Activated CD8-positive, alpha-beta memory T cell treated with anti-CD3 and anti-CD28 coated beads, Interleukin-2, amount 50 U/mL, for 24 hours (primary cell): ENCODE data around the gene QKI.
"Not testable (repeated sequence)": the region's sequence is repeated elsewhere in the genome, so short reads cannot be mapped to it uniquely, and the experiment has no call there.

Experiments used
- DNase-seq: peaks from one replicate; pipeline ENCODE4 v3.0.0-alpha.2; 2020; ENCODE audit errors: extremely low read depth

The QKI gene

DNA sequence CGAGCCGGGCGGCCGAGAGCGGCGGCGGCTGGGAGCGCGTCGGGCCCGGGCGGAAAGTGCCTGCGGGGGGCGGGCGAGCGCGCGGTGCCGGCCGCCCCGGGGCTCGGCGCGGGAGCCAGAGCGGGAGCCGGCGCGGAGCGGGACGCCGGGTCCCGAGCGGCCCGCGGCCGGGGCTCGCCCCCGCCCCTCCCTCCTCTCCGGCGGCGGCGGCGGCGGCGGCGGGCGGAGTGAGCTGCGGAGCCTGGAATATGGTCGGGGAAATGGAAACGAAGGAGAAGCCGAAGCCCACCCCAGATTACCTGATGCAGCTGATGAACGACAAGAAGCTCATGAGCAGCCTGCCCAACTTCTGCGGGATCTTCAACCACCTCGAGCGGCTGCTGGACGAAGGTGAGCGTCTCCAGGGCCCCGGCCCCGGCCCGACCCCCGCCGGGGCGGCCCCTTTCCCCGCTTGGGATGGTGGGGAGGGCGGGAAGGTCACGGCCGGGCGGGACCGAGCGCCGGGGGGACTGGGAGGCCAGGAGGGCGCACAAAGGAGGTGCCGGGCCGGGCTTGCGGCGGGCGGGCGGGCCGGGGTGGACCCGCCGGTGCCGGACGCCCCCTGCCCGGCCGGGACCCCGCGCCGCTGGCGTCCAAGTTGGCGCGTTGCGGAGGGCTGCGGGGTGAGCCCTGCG lies 565 bp downstream of the QKI start:
- no peak for DNase-seq

DNA sequence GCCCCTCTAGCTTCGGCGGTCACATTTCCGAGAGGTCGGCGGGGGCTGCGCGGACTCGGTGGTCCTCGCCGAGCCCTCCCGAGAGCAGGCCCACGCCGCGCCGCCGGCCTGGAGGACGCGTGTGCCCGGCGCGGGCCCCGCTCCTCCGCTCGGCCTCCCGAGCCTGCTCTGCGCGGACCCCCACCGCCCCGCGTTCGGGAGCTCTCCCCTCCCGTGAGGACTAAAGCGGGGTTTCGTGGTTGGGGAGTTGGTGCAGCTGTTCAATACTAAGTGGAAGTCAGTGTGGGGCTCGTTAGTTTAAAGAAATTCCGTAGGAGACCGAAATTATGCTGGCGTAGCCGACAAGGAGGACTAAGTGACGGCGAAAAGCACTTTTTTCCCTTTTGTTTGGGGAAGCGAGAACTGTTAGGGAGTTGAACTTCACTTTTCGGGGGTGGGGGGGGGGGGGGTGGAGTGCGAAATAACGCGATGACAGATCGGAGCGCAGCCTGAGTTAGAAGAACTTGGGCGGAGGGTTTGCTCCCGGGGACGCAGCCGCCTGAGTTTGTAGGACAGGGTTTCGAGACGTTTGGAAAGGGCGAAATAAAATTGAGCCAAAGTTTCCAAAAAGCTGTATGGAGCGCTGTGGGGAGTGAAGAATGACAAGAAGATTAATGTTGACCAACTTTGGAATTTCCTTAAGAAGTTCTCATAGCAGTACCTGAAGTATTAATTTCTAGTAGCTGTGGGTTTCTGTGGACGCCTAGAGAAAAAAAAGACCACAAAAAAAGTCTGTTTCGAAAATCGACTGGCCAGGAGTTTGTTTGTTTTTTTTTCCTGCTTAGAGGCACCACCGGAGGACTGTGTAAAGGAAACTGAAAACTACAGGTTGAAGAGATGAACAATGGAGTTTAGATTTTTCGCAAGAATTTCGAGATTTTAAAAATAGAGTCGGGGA lies 1.4 kb downstream of the QKI start:
- DNase-seq, result no peak

DNA sequence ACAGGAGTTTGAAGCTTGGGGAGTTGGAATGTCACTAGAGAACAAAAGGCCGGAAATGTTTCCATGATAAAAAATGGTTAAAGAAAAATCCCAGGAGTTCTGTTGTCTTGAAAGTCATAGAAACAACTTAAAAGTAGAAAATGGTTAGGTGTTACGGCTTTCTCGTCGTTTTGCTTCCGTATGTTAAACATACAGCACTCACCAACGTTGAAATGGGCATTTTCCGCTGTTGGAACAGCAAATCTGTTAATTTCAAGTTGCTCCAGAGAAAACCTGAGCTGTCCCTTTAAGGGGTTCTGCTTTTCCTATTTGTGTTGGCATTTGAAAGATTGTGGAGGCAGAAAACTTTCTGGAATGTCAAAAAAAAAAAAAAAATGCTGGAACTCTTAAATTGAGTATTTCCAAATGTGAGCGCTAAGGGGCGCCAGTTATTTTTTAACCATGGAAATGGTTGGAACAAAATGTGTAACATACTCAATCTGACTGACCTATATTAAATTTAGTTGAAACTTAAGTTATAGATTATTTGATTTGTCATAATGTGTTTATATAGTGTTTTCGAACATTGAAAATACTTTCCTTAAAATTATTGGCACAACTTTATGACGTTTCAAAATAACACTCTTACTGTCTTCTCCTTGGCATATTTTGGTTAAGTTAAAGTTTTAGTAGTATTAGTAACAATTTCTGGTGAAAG lies 2.2 kb downstream of the QKI start:
- DNase-seq, result no peak

DNA sequence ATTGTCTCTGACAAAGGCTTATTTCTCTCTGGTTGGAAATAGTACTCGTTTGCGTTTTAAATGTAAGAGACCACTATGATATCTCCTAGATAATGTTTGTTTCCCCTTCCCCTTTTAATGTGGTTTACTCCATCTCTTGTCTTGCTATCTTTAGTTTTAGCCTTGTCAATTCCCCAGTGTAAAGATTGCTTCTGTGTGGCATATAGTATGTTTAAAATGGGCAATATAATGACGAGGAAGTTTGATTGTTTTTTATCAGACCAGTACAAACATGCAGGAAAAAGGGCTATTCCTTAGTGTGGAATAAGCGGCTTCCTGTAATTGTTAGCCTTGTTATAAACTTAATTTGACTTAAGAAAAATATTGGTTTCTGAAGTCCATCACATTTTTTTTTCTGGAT lies 3.1 kb downstream of the QKI start:
- no peak for DNase-seq

DNA sequence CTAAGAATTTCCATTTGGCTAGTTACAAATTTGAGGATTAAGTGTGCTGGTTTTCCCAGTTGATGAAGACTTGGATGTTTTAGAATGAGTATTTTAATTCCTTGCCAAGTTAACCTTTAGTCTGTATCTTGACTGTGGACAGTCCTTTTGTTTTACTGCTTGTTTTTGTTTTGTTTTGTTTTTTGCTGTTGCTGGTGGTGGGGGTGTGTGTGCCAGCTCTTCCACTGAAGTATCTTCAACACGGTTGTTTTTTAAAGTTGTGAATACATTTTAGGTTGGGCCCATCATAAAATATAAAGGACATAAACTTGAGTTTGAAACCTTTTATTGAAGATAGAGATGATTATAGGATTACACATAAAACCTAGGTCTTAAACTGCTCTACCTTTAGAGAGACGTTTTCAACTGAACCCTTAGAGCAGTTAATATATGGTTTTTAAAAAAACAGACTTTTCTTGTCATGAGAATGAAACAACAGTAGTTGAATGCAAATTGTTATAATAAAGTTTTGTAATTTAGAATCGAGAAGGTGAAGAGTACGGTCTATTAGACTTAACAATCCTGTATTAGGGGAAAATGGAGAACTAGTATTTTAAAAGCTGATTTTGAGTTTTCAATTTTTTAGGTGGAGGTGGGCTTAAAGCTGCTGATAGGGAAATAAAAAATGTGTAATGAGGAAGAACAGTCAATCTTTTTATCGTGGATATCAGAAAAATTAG lies 4.0 kb downstream of the QKI start:
- DNase-seq, result no peak

DNA sequence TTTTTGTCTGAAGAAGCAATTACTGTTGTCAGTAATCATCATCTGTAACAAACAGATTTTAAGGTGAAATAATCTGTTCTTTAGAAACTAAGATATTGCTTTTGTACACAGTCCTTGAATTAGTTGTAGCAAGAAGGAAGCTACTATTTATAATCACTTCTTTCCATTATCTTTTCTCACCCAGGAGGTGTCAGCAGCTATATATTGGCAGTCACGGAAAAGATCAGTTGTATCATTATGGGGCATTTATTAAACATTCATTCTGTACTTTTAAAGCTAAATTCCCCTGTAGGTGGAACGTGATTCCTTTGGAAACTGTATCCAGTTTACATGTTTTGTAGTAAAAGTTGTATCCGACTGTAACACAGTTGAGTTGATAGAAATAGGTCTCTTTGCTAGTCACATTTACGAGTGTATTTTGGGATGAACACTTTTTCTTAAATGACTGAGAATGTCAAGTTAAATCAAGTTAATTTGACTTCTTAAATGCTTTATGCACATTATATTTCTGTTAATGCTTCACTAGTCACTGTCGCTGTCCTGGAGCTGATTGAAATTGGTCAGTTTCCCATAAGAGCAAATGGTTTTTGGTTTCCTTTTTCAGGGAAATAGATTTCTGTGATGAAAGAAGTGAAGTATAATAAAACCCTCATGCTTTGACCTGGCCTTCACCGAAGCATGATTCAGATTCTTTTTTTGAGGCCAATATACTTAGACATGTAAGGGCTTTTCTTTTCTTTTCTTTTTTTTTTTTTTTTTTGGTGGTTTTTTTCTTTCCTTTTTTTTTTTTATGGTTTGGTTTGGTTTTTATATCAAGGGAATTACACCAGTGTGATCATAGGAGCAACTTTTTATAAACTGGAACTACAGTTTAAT lies 5.1 kb downstream of the QKI start:
- no peak for DNase-seq

DNA sequence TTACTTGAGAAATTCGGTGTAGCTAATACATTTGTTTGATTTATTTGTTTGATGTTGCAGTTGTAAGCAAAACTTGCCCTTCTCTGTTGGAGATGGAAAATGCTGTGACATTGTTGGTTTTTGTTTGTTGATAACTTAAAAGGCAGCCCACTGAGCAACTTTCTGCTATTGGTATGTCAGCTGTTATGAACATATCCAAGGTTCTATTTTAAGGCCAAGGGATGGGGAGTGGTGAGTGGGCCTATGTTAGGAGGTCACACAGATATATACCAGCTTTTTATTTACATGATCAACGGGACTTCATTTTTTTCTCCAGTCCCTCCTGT lies 5.7 kb downstream of the QKI start:
- no peak for DNase-seq

DNA sequence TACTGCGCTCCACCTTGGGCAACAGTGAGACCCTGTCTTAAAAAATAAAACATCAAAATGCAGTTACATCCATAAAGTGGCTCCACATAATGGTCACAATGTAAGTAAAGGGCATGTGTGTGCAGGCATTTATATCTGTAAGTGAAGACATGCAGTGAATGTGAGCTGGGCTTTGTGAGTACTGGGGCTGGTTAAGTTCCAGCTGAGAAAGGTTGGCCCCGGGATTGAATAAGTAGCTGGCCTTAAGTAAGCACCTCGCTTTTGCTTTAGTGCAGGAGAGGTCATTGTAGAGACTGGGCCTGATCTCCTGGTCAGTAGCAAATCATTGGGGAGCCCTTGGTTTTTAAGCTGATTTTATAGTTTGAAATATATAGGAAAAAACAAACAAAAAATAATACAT lies 8.0 kb downstream of the QKI start:
- no peak for DNase-seq

DNA sequence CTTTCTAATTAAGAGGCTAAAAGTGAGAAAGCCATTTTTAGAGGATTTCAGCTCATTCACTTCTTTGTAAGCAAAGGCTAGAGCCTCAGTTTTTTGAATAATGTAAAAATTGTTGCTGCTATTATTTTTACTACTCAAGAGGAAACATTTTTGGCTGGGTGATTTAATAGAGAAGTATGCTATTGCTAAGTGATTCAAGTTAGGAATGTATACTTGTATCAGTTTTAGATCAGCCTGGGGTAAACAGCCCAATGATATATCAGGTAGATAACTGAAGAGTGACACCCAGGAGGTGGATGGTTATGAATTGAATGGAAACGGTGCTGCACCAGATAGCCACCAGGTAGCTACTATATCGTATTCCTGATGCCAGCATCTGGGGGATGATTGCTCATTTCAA lies 9.2 kb downstream of the QKI start:
- DNase-seq, result no peak

DNA sequence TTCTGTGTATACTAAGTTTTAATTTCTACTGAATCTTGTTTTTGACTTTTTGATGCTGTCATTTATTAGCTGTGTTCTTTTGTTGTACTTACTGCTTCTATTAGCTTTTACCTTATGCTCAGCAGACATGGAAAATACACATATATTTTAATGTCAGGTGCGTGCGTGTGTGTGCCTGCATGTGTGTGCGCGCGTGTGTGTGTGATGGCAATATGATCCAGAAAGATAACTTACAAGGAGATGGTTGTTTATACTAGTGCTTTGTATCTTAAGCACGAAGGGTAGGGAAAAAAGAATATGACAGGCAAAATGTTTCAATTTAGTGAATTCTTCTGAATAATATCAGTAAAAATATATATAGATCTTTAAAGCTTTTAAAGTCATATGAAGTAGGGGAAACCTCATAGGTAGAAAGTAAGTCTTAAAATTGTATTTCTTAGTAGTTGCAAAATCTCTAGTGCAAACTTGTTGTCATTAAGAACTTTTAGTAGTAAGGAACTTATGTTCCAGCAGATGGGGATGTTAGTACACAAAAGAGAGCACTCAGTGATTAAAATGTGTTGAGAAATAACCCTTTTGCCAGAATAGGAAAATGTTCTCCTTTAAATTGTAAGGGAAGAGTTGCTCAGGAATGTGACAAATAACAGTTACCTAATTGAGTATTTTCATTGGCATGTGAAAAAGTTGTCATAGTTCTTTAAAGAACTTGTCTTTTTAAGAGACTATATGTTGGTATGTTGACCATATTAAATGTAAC lies 13.2 kb downstream of the QKI start:
- DNase-seq, result no peak

DNA sequence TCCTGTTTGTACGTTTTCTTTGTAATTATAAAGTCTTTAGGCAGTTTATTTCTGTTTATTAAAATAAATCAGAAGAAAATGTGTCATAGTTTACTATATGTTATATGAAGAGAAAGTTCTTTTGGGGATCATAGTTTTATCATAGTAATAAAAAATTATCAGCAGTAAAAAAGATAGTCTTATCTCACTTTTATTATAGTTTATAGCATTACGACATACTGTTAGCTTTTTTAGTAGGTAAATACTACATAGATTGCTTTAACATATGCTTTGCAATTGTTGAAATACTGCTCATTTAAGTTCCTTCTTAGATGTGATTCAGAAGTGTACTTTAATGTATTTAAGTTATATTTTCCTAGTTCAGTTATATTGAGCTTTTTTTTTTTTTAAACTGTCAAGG lies 13.9 kb downstream of the QKI start:
- DNase-seq, result no peak

DNA sequence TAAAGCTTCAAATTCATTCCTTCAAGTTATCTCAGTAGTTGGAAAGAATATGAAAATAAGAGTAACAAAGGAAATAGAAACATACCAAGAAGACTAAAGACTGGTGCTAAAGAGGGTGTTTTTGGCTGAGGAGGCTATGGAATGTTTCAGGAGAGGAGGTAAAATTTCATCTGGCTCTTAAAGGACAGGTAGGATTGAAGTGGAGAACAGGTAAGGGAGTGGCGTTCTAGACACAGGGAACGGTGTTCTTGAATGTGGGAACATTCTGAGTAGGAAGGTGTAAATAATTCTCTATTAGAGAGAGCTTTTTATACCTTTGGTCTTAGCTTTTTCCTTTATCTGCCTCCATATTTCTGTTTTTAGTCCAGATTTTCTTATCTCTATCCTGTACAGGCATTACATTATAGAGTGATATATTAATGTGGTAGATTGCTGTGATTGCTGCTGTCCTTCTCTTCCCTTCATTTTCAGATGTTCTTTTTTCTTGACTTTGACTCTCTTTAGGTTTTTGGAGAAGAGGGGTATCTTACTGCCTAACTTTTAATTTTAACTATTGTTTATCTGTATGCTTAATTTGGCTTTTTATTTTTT lies 15.4 kb downstream of the QKI start:
- no peak for DNase-seq

DNA sequence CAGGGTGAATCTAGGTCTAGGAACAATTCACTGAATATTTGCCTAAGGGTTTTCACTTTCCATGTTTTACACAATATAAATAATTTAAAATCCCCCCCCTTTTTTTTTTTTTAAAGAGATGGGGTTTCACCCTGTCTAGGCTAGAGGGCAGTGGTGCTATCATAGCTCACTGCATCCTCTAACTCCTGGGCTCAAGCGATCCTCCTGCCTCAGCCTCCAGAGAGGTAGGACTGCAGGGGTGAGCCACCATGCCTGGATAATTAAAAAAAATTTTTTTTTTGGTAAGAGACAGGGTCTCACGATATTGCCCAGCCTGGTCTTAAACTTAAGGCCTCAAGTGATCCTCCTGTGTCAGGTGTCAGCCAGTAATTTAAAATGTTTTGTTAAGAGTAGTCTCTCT lies 17.8 kb downstream of the QKI start:
- no peak for DNase-seq

DNA sequence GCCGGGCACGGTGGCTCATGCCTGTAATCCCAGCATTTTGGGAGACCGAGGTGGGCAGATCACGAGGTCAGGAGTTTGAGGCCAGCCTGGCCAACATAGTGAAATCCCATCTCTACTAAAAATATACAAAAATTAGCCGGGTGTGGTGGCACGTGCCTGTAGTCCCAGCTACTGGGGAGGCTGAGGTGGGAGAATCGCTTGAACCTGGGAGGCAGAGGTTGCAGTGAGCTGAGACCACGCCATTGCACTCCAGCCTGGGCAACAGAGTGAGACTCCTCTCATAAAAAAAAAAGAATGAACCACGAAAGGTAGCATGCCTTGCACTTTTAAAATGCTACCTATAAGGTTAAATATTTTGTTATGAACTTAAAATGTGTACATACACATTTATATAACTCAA lies 19.0 kb downstream of the QKI start:
- not testable (repeated sequence) for DNase-seq

DNA sequence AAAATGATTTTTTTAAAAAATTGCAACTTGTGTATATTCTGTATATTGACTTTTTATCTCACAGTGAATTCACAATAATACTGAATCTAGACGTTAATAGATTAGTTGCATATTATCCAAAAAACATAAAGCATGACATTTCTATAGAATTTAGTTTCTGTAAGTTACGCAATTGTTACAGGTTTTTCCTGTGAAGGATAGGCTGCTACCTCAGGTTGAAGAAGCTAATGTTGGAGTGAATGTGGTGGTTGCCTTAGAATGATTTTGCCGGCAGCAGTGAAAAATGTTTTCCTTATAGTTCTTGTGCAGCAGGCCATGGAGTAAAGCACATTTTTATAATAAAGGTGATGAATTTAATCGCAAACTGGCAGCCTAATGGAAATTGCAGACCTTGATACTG lies 20.5 kb downstream of the QKI start:
- DNase-seq, result no peak

DNA sequence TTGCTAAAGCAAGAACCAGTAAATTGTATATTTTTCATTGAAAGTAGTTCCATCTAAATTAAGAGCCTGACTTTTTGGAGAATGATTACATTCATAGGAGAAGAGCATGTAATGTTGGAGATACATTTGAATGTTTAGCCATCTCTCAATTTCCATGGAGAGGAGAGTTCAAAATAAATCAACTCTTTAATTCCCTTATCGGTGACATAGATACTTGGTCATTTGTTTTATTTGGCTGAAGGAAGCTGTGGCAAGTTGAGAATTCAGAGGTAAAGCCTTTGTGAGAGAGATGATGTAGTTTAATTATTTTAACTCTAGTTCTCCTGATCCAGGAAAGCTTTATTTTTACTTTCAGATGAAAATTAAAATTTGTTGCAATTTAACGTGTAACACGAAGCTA lies 22.3 kb downstream of the QKI start:
- DNase-seq, result no peak

DNA sequence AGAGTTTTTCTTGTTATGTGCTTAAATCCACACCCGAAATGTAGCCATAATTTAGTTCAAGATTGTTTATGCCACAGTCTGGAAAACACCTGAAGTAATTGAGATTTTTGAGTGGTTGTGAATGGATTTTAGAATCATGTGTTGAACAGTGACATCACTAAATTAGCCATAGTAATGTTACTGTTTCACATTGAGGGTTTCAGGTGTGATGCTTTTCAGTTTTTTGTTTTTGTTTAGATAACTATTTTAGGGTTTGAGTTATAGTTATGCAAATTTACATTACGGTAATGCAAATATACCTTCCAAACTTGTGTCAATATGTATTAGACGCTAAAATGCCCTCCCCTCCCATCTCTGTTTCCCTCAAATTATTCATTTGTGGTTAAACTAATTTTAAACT lies 22.9 kb downstream of the QKI start:
- DNase-seq, result no peak

DNA sequence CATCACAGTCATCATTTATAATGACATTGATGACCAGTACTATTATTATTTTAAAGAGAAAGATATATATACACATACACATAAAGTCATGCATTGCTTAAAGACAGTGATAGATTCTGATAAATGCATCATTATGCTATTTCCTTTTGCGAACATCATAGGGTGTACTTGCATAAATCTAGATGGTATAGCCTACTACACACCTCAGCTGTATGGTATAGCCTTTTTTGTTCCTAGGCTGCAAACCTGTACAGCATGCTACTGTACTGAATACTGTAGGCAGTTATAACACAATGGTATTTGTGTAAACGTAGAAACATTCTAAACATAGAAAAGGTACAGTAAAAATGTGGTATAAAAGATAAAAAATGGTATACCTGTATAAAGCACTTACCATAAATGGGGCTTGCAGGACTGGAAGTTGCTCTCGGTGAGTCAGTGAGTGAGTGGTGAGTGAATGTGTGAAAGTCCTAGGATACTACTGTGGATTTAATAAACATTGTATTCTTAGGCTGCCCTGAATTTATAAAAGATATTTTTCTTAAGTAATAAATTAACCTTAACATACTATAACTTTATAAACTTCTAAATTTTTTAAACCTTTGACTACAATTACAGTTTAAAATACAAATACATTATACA lies 23.9 kb downstream of the QKI start:
- no peak for DNase-seq

DNA sequence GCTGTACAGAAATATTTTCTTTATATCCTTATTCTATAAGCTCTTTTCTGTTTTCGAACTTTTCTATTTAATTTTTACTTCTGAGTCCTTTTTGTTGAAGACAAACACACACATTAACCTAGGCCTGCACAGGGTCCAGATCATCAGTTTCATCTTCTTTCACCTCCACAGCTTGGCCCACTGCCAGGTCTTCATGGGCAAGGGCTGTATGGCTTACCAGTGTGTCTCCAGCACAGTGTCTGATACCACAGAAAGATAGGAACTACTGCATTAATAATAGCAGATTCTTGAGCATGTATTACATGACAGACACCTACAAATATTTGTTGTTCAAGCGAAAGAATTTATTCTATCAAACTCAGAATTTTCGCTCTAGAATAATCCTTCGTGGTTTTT lies 24.4 kb downstream of the QKI start:
- DNase-seq, result no peak

DNA sequence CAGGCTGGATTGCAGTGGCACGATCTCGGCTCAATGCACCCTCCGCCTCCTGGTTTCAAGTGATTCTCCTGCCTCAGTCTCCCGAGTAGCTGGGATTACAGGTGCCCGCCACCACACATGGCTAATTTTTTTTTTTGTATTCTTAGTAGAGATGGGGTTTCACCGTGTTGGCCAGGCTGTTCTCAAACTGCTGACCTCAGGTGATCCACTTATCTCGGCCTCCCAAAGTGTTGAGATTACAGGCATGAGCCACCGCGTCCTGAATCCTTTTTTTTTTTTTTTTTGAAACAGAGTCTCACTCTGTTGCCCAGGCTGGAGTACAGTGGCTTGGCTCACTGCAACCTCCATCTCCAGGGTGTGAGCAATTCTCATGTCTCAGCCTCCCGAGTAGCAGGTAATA lies 24.9 kb downstream of the QKI start:
- DNase-seq, result not testable (repeated sequence)
